GM18502 (cell line): ENCODE data around the gene STAMBP.
"Not testable (repeated sequence)": the region's sequence is repeated elsewhere in the genome, so short reads cannot be mapped to it uniquely, and the experiment has no call there.

Experiments
- ATAC-seq: cut with Tn5 transposase; IDR thresholded peaks from one replicate; pipeline ENCODE4 v1.9.1; 2021; ENCODE audit warnings: mild to moderate bottlenecking; ENCODE audit not compliant: unreplicated experiment, poor library complexity

STAMBP gene

DNA sequence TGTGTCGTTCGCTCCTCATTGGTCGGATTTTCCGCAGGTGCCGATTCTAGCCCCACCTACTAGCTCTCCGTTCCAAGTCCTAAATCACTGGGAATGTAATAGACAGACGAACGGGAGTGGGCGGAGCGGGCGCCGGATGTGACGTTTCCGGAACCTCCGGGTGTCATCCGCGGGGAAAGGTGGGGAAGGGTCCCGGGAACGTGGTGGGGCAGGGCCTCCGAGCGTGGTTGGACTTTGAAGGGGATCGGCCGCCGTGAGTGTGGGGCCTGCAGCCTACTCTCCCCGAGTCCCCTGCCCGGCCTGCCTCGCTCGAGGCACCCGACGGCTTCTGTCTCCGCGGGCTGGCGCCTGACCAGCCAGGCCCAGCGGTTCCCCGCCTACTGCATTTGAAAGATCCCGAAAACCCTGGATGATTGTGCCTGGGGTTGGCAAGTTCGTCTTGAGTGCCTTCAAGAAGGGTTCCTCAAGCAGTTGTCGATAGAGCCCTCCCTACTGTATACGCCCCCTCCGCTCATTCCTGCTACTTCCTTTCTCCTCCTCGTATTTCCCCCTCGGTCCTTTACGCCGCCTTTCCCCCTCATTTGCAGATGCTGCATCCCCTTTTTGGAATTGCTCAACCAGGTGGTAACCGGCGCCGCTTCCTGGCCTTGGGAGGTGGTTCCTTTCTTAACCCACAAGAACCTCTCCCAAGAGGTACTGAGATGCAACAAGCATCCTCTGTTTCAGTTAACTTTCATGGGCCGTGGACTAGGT is at the start of gene STAMBP:
Gene STAMBP, plus strand, starts transcription at position 144 of the 753 bp plus-strand sequence. CDS start 1,896 bp downstream, outside the sequence.
- ATAC-seq, result peak; percentile 89

DNA sequence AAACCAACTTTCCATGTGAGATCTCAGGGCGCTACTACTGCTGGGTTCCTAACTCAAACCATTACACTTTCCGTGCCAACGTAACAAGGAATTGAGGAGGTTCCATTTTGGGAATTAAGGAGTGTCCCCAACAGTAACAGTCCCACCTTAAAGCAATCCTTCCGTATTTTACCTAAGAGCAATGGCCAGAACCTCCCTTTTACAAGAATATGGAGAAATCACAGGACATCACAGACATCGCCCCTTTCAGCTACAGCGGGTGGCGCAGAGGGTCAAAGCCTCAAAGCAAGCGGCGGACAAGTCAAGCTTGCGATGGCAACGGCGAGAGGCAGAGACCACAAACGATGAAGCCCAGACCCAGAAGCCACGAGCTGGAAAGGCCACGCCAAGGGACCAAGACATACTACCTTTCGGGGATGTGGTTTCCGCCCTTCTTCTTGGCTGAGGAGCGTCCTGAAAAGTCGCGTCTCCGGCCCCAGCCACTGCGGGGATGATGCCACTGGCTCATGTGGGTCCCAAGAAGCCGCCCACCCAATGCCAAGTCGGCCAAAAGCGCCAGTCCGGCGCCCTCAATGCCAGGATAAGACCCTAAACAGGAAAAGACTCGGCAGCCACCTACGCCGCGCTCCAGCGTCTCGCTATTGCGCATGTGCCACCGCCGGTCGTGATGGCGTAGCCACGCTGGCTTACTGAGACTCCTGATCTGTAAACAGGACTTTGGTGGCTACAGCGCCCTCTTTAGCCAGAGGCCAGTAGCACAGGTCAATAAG is 49.1 kb upstream of the STAMBP start, which contains the start of gene DUSP11:
Gene DUSP11, minus strand, starts transcription at position 637 of the 770 bp plus-strand sequence. Its CDS starts 129 bp downstream, at position 508.
- peak; percentile 99 for ATAC-seq

- no peak for ATAC-seq
Measured at GRCh38 chr2:73780237-73780582, 48.6 kb upstream of the STAMBP start.

DNA sequence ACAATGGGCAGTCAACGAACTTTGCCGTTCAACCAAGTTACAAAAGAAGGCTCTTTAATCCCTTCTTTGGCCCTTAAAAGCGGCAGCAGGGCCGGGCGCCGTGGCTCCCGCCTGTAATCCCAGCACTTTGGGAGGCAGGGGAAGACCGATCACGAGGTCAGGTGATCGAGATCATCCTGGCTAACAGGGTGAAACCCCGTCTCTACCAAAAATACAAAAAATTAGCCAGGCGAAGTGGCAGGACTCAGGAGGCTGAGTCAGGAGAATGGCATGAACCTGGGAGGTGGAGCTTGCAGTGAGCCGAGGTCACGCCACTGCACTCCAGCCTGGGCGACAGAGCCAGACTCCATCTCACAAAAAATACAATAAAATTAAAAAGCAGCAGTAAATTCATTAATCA is 45.4 kb upstream of the STAMBP start:
- ATAC-seq, result not testable (repeated sequence)

DNA sequence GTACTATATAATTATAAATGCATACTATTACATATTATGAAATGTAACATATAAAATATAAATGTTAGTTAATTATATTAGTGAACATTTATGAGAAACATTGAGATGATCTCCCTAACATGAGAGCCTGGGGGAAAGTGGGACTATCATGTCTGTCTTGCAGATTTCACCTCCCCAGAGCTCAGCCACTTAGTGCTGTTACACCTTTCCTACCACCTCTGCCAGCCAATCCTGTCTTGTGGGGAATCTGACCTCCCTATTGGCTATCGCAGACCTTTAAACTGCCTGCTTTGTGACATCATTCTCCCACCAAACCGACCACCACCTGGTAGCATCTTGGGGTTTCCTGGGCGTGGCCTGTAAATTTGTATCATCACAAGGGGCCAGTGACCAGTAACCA is 44.9 kb upstream of the STAMBP start, which contains the start of gene C2orf78:
Gene C2orf78, plus strand, starts transcription at position 301 of the 400 bp plus-strand sequence. CDS start 127 bp downstream, outside the sequence.
- ATAC-seq, result not testable (repeated sequence)

DNA sequence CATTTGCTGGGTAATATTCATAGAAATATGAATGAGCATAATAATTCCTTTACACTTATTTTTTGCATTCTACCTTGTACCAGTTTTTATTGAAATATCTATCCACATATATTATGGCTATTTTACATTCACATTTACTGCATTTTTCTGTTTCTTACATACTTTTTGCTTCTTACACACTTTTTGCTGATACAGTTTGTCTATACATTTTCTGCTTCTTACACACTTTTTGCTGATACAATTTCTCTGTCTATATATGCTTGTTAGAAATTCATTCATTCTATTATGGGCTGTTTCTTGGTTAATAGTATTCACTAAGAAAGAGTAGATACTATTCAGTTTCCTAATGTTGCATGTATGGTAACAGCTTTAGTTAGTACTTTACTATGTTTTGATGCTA is 16.9 kb upstream of the STAMBP start:
- ATAC-seq, result no peak

GRCh38 chr2:73812635-73813034 is 16.1 kb upstream of the STAMBP start:
- no peak for ATAC-seq

DNA sequence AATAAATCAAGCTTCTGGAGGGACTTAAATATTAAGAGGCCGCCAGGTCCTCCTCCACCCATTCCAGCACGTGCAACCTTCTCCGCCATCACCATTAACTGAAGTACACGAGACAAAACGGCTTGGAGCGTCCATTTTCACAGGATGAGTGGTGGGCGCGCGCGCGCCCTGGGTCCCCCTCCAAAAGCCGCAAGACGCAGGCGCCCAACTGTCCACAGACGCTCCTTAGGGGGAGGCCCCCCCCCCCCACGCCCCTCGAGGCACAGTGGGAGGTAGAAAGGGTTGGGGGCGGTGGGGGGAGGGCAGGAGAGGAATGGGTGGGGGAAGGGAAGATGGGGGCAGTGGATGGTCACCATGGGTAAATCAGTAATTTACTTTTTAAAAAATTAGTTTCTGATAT is 10.5 kb upstream of the STAMBP start:
- no peak for ATAC-seq

DNA sequence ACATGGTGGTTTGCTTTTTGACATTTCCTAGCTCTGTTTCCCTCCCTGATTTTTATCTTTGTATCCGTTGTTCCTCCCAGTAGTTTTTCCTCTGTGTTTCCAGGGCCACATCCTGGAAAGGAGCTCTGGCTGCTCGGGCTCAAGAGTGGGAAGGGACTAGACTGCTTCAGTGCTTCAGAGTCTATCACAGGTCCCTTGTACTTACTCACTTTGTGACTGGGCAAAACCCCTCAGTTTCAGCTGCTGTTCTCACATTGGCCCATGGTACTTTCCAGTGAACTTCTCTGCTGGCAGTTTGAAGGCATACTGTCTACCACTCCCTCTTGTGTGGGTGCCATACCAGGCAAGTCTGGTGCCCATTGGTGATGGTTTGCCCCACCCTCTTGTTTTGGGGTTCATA is 7.5 kb upstream of the STAMBP start:
- ATAC-seq, result peak; percentile 83

DNA sequence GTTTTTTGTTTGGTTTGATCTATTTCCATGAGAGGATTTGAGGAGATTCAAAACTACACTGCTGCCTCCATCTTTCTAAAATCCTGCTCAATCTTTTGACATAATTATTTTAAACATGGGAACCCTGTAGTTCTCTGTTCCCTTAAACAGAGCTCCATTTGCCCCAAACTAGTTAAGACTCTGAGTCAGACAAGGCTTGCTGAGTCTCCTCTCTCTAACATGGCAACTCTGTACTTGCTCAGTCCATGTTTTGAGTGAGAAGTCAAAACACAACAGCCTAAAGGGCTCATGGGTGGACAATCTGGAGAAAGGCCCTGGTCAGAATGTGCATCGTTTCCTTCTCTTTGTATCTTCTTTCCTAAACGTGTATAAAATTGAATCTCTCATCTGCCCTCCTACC is 7.1 kb upstream of the STAMBP start:
- no peak for ATAC-seq

- ATAC-seq, result peak; percentile 65
Measured at GRCh38 chr2:73822276-73822675, 6.5 kb upstream of the STAMBP start.

DNA sequence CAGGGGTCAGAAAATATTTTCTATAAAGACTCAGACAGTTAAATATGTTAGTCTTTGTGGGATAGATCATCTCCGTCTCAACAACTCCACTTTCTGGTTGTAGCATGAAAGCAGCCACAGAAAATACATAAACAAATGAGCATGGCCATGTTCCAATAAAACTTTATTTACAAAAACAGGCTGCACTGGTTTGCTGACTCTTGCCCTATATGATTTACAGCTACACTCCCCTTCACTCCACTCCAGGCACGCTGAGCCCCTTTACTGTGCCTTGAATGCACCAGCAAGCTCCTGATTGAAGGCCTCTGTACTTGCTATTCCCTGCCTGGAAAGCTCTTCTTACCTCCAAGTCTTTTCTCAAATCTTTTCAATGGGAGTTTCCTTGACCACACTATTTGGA is 5.8 kb upstream of the STAMBP start:
- ATAC-seq, result no peak

- no peak for ATAC-seq
Measured at GRCh38 chr2:73823416-73823815, 5.3 kb upstream of the STAMBP start.

DNA sequence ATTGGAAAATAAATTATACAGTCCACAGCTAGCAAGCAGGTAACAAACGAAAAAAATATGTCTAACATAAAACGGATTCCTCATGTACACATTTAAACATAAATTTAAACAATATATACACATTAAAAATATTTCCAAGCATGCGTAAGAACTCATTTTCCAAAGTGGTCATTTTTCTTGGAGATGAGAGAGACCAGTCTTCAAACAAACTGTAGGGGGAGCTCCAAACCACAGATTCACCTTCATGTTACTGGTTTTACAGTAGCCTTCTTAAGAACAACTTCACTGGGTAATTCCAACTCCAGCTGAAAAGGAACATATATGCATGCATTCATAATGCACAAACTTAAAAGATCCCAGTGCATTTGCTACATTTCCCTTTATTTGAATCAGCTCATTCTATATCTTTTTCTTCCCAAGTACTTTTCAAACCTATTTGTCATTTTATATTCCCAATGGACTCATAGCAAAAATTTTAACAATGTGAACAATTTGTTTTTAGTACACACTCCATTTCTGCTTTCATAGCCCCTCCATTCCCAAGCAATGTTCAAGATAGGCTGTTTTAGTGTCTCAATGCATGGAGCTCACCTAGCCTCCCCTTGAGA is 4.7 kb upstream of the STAMBP start:
- ATAC-seq, result no peak

GRCh38 chr2:73825408-73825807 is 3.4 kb upstream of the STAMBP start:
- ATAC-seq, result no peak

DNA sequence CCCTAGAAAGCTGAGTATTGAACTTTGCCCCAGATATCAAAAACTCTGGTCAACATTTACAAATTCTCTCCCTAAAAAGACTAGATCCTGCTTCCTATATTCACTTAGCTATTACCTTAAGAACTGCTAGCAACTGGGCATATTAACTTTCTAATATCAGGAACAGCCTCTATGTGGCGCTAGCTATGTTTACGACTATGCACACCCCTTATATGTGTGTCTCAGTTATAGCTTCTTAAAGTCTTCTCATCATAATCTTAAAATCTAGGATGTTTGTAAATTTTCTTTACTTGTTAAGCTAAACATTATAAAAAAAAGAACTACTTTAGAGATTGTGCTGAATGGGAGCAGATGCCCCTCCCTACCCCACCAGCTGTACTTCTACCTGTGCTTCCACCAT is 1.7 kb upstream of the STAMBP start:
- ATAC-seq, result no peak

DNA sequence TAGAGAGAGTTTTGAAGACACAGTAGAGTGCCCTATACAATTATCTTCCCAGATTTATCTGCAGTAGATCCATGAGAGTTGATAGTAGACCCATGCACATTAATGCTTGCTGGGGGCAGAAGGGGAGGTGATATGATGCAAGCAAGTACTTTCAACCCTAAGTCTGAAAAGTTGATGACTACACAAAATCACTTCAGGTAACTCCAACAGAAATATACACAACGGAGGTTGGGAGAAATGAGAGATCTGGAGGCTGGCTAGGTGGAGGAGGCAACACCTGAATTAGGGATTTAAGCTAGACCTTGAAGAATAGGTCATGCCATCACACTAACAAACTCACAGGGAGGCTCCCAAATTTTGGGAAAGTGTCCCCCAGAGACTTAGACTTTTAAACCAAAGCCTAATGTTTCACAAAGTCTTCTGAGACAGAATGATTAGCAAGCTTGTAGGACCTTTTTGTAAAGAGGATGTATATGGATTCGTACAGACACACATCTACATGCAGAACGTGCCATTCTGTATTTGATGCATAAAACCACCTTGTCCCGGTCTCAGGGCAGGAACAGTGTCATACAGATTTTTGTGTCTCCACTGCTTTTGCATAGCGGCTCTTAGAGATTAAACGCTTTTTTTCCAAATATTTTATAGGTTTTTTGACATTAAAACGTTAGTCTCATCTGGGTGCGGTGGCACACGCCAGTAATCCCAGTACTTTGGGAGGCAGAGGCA is 937 bp upstream of the STAMBP start:
- ATAC-seq, result no peak

- ATAC-seq, result no peak
Measured at GRCh38 chr2:73828389-73828817, 358 bp upstream of the STAMBP start.

DNA sequence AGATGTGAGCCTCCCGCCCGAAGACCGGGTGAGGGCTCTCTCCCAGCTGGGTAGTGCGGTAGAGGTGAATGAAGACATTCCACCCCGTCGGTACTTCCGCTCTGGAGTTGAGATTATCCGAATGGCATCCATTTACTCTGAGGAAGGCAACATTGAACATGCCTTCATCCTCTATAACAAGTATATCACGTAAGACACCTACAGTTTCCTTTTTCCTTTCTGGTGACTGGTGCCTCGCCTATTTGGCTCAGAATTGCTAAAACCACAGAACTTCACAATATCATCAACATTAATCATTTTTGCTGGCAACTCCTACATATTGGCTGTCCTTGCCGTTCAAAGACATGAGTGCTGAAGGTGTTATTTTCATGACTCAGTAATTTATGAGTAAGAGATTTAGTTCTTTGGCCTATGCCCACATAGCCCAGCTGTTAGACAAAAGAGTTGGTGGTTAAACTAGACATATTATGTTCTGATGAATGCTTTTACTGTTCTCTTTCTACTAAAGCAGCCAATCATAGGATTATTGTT is 2.2 kb downstream of the STAMBP start:
- no peak for ATAC-seq

DNA sequence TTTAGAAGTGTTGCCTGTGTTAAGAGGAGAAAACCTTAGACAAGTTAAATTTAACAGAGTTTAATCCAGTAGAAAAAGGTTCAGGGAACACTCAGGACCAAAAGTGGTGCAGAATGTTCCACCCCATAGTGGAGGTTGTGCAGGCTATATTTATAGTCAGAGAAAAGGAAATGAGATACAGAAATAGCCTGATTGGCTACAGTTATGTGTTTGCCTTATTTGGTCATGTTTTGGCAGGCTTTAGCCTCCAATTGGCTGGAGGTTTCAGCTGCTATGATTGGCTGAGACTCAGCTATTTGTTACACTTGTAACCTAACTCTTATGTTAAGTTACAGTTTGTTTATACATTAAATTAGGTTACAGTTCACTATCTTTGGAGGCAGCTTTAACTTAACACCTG is 4.2 kb downstream of the STAMBP start:
- ATAC-seq, result no peak
